Dedifferentiated amniotic fluid mesenchymal stem cell (primary cell): ENCODE results near the gene PSMD5.
A peak's percentile ranks its signal among the peaks of the same experiment; 100 is the strongest.

ENCODE experiments used
- DNase-seq: peaks from one replicate; pipeline ENCODE4 v3.0.0-alpha.2; 2016; ENCODE audit errors: extremely low spot score

PSMD5 gene

GRCh38 chr9:120875195-120875565, 32.5 kb upstream of the PSMD5 start:
- no peak for DNase-seq

- DNase-seq: no peak
These were observed 31.8 kb upstream of the PSMD5 start for GRCh38 chr9:120874226-120875194.

GRCh38 chr9:120873512-120873911, 30.8 kb upstream of the PSMD5 start:
- no peak for DNase-seq

DNA sequence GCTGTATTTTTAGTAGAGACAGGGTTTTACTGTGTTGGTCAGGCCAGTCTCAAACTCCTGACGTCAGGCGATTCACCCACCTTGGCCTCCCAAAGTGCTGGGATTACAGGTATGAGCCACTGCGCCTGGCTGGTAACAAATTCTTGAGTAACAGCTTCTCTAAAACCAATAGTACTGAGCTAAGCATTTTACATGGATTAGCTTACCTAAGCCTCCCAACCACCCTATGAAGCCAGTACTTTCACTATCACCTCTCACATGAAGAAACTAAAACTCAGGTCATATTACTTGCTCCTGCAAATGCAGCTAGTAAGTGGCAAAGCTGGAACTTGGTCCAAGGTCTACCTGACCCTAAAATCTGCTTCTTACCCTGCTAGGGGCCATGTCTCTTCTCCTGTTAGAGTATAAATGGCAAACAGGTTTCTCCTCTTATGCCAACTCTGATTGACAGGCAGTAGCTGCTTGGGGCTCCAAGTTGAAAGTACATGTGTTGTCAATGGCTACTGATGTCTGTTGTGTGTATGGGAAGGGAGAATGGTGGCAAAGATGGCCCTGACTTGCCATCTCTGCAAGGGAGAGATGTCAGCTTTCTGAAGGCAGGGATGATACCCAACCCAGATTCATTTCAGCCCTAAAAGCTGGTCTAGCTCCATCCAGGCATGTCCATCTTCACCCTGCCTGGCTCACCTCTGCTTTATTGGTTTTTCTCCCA, 30.2 kb upstream of the PSMD5 start:
- no peak for DNase-seq

- DNase-seq: no peak
These were observed 27.5 kb upstream of the PSMD5 start for GRCh38 chr9:120870206-120870605.

DNA sequence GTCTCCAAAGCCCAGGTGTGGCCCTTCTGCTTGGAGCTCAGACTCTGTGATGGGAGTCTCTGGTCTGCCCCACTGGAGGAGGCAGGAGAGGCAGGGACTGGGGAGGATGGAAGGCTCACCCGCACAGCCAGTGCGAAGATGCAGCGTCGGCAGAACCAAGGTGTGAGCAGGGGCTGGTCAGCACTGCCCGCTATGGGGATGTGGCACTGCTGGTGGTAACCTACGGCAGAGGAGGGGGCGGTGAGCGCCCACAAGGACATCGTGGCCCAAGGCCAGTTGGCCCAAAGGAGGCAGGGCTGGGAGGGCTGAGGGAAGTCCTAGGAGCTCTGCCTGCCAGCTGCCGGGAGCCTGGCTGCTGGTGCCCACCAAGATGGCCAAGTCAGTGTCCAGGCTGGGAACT, 27.0 kb upstream of the PSMD5 start:
- no peak for DNase-seq

DNA sequence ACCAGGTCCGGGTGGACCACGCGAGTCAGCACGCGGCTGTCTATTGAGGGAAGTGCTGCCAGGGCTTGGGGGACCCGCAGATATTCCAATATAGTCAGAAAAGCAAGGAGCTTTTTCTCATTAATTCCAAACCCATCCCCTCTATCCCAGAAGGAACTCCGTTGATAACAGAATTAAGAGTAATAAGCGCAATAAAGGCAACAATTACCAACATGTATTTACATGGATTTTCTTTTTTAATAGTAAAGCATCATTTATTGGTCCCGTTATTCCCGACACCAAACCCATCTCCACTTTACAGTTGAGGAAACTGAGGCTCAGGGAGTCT, 26.6 kb upstream of the PSMD5 start:
- no peak for DNase-seq

DNA sequence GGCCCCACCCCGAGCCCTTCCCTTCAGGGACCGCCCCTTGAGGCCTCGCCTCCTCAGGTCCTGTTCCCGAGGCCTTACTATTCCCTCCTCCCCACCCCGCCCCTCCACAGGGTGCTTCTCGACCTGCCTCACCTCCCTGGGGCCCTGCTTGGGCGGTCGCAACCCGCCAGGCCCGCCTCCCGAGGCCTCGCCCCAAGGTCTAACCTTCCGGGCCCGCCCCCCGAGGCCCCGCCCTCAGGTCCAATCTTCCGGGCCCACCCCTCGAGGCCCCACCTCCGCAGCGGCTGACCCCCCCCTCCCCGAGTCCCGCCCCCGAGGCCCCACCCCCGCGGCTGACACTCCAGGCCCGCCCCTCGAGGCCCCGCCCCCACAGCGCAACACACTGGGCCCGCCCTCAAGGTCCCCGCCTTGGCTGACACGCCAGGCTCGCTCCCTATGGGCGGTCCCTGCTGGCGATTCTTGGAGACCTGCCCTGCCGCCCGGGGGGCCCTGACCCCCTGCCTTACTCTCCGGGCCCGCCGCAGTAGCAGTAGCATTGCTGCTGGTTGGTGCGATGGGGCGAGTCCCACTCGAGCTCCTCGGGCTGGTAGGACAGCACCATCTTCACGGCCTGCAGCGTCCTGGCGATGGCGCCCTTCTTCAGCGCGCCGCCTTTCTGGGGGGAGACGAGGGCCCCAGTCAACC, 26.1 kb upstream of the PSMD5 start:
- DNase-seq: peak; percentile 84

DNA sequence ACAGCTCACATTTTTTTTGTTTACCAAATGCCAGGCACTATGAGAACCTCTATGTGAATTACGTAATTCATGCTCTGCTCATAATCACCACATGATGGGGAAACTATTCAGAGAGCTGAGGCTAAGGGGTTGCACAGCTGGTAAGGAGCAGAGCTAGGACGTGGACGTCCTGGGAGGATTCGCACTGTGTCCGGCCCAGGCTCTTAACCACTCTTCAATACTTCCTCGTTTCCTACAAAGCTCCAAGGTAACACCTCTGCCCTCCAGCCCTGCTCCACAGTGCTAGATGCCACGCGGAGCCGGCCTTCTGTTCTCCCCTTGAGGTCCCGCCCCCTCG, 25.6 kb upstream of the PSMD5 start:
- DNase-seq: no peak

DNA sequence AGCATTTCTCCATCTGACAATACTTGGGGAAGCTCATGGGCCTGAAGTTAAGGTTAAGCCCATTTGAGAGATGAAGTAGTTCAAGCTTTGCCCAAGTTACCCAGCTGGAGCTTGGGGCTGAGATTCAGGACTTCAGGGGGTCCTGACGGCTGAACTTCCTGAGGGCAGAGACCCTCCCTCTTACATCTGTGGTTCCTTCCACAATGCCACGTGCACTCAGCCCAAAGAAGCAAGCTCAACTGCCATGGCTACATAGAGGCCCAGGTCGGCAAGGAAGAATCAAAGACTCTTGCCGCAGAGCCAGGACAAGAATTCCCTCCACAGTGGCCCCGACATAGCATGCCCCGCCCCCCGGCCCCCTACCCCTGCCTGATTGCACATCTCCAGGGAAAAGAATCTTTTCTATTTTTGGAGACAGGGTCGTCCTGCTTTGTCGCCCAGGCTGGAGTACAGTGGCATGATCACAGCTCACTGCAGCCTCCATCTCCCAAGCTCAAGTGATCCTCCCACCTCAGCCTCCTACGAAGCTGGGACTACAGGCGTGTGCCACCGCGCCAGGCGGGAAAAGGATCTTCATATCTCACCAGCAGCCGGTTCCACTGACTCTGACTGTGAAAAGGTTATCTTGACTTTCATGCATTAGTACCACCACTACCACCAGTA, 25.1 kb upstream of the PSMD5 start:
- DNase-seq: no peak

- DNase-seq: no peak
These were observed 23.9 kb upstream of the PSMD5 start for GRCh38 chr9:120866651-120867050.

DNA sequence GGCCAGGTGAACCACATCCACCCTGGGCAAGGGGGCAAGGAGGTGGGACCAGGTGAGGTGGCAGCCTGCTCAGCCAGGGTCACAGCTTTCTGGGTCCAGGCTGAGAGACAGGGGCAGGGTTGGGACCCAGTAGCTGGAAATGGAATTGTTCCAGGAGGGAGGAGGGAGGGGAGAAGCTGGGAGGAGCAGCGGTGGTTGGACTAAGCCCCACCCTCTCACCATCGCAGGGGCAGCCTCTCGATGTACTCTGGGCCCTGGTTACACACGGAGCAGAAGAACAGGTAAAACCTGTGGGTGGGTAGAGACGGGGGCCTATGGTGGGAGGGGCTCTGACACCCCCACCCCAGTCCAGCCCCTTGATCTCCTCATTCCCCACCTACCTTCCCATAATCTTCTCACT, 23.1 kb upstream of the PSMD5 start:
- DNase-seq: no peak

- no peak for DNase-seq
These were observed 22.5 kb upstream of the PSMD5 start for GRCh38 chr9:120865176-120865575.

GRCh38 chr9:120864719-120865118, 22.0 kb upstream of the PSMD5 start:
- DNase-seq: no peak

DNA sequence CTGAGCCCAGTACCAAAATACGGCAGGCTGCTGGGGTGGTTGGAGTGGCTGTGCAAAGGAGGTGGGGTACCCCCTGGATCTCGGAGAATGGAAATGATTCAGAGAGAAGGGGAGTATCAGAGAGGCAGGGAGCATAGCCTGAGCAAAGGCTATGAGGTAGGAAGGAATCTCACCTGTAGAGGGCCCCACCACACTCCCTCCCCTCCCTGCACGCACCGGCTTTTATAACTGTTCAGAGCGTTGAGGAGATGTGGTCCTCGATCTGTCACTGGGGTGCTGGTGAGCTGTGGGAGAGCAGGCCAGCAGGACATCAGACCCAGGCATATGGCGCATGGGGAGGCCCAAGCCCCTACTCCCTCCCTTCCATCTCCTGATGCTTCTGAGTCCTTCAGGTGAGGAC, 21.1 kb upstream of the PSMD5 start:
- no peak for DNase-seq

- no peak for DNase-seq
These were observed 19.7 kb upstream of the PSMD5 start for GRCh38 chr9:120862452-120862851.

GRCh38 chr9:120861935-120862334, 19.2 kb upstream of the PSMD5 start:
- DNase-seq: no peak

GRCh38 chr9:120860083-120860482, 17.4 kb upstream of the PSMD5 start:
- DNase-seq: no peak

GRCh38 chr9:120859361-120859760, 16.6 kb upstream of the PSMD5 start:
- DNase-seq: no peak

GRCh38 chr9:120857902-120858301, 15.2 kb upstream of the PSMD5 start:
- DNase-seq: no peak

GRCh38 chr9:120857481-120857880, 14.8 kb upstream of the PSMD5 start:
- no peak for DNase-seq

GRCh38 chr9:120856700-120857099, 14.0 kb upstream of the PSMD5 start:
- no peak for DNase-seq
